Small intestine (tissue), 7 donors: ENCODE data around the gene CPEB4. TPM values are rescaled to one million over a fixed set of nuclear protein-coding genes. Genes with fewer than 3 reads are reported as not detected.
A peak's percentile ranks its signal among the peaks of the same experiment; 100 is the strongest.

Source experiments
- DNase-seq, 2 donors: peaks; one replicate each; pipeline versions ENCODE4 v3.0.0 to v3.0.0-alpha.2; 2013
- FAIRE-seq: peaks from 2 replicates; lab custom pipeline; 2012; peaks lifted over from hg19 to GRCh38; lab: Jason Lieb, UNC
- H3K27ac ChIP-seq, 3 donors: one replicate each; pipeline ENCODE4 v1.5.1; 2013; ENCODE audit warnings: low read length in 2 of 3, mild to moderate bottlenecking in 2 of 3, control low read depth in 1 of 3, inconsistent platforms in 1 of 3, low read depth in 1 of 3, moderate library complexity in 1 of 3
- H3K27me3 ChIP-seq, 3 donors: one replicate each; pipeline ENCODE4 v1.6.1; 2013; ENCODE audit warnings: low read length in 3 of 3, inconsistent platforms in 1 of 3; ENCODE audit not compliant: control insufficient read depth in 3 of 3, insufficient read depth in 3 of 3
- H3K36me3 ChIP-seq, 3 donors: one replicate each; pipeline ENCODE4 v1.6.1; 2013; ENCODE audit warnings: low read length in 3 of 3, inconsistent platforms in 1 of 3, low read depth in 1 of 3, mild to moderate bottlenecking in 1 of 3, moderate library complexity in 1 of 3; ENCODE audit not compliant: control insufficient read depth in 3 of 3, insufficient read depth in 2 of 3
- H3K4me1 ChIP-seq, 3 donors: one replicate each; pipeline ENCODE4 v1.6.1; 2013; ENCODE audit warnings: low read length in 2 of 3, inconsistent platforms in 1 of 3, low read depth in 1 of 3, mild to moderate bottlenecking in 1 of 3, moderate library complexity in 1 of 3; ENCODE audit not compliant: control insufficient read depth in 3 of 3, insufficient read depth in 2 of 3
- H3K4me3 ChIP-seq, 3 donors: one replicate each; pipeline ENCODE4 v1.5.1; 2013; ENCODE audit warnings: low read length in 3 of 3, control low read depth in 1 of 3, inconsistent platforms in 1 of 3, low read depth in 1 of 3, mild to moderate bottlenecking in 1 of 3, moderate library complexity in 1 of 3
- H3K9me3 ChIP-seq, 2 donors: one replicate each; pipeline ENCODE4 v1.6.1; 2013; ENCODE audit warnings: low read depth in 1 of 2, low read length in 1 of 2; ENCODE audit not compliant: control insufficient read depth in 2 of 2, insufficient read depth in 1 of 2
- WGBS, 3 donors: extraction: QIAGEN DNeasy Blood & Tissue Kit; methylation state at CpG; one replicate each; pipeline ENCODE4 v1.1.7; 2013; 5-methylcytosine and 5-hydroxymethylcytosine counted together
- polyA plus RNA-seq, 4 donors: library from polyadenylated mRNA; stranded (reverse) in 3 of 4; unstranded in 1 of 4; fragments of 200-250 nt in 3 of 4; fragments of 120-200 nt in 1 of 4; gene quantifications; one replicate each; pipeline versions ENCODE4 v1.2.1 to v1.2.3, GENCODE V29; 2013
- donor health status: healthy with polysubstance abuse.
- donor health status: control.
- donor health status: control.
- donor health status: Bipolar disorder and iron deficiency.
- donor health status: healthy.

Gene CPEB4
- polyA plus RNA-seq, 4 donors, result 7.8 to 55.0 (median 13.0) TPM

GRCh38 chr5:173855995-173856656 lies 32.0 kb upstream of the CPEB4 start:
- H3K4me3 ChIP-seq, result no peak overlapping the region
- no peaks in the 10 kb centered on the region for H3K36me3 ChIP-seq
- no peak overlapping the region for H3K27ac ChIP-seq
- 66 to 87% (median 75%) methylated on average over 2 of the region's 2 CpGs for whole genome bisulfite sequencing, 3 donors
- FAIRE-seq (no peak), DNase-seq (no peak)
- H3K9me3 ChIP-seq, result no peaks in the 10 kb centered on the region
- peaks cover 0 to 46% (median 0%) of the 10 kb centered on the region in 3 donors for H3K4me1 ChIP-seq
- H3K27me3 ChIP-seq, result no peaks in the 10 kb centered on the region

- WGBS, 3 donors, result 81 to 98% (median 98%) methylated on average over 3 of the region's 3 CpGs
- peaks cover 0 to 49% (median 0%) of the 10 kb centered on the region in 3 donors for H3K4me1 ChIP-seq
- no peaks in the 10 kb centered on the region for H3K27me3 ChIP-seq
- no peaks in the 10 kb centered on the region for H3K9me3 ChIP-seq
- FAIRE-seq, result no peak
- H3K27ac ChIP-seq, result no peak overlapping the region
- no peak overlapping the region for H3K4me3 ChIP-seq
- no peaks in the 10 kb centered on the region for H3K36me3 ChIP-seq
- no peak for DNase-seq
Observed at GRCh38 chr5:173857234-173857633, 30.9 kb upstream of the CPEB4 start.

DNA sequence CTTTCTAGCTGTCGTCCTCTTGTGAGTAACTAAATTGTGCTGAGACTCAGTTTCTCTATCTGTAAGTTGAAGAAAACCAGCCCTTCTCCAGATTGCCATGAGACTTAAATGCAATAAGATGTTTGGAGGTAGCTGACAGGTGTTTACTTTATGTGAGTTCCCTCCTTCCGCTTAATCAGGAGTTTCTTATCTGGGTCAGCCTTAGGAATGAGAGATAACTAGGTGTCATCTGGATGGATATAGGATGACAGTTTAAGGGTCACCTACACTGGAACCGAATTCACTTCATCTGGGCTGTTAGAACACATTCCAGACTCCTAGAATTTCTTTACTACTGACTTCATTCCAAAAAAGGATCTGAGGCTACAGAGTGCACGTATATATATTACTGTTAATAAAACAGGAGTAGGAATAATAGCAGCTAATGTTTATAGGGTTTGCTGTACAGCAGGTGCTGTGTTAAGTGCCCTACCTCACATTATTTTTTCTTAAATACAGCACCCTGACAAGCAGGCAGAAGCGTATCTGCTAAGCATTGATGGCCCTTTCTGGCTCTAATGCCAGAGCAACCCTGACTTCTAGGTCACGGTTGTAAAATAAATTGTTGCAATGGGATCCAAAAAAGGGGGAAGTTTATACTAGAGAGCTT lies 30.0 kb upstream of the CPEB4 start:
- Histone ChIP-seq H3K27ac (peak overlapping the region in 1 of 3 donors; percentile 59), H3K4me3 (no peak overlapping the region), H3K36me3 (no peaks in the 10 kb centered on the region), H3K27me3 (no peaks in the 10 kb centered on the region), H3K9me3 (no peaks in the 10 kb centered on the region), H3K4me1 (peaks cover 0 to 49% (median 0%) of the 10 kb centered on the region in 3 donors)
- WGBS, 3 donors, result 44 to 55% (median 47%) methylated on average over 6 of the region's 6 CpGs
- DNase-seq, result no peak
- no peak for FAIRE-seq

DNA sequence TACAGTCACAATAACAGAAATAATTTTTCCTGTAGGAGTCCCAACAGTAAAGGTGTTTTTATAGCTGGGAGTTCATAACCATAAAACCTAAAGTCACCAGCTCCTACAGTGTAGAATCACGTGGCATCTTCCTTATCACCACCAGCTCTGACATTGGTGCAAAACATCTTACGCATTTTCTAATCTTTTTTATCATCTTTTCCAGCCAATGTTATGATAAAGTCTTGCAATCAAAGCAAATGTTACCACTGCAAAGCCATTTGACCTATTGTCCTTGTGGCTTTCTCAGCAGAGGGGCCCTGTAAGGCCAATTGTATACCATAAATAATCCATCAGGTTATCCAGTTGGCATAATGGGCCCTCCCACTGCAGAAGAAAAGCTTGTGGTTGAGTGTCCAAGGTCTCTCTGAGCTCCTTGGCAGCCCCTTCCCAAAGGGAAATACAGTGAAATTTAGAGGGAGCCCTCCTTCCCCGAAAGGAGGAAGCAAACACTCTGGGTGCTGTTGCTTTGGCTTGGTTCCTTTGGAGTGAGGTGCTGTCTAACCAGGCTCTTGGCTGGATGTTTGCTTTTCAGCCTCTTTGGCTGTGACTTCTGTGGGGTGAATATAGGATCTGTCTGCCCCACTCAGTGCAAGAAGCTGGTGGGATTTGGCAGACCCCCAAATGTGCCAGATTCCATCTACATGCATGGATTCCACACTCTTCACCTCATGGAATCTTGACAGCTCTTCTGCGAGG lies 29.3 kb upstream of the CPEB4 start:
- no peaks in the 10 kb centered on the region for H3K27me3 ChIP-seq

DNA sequence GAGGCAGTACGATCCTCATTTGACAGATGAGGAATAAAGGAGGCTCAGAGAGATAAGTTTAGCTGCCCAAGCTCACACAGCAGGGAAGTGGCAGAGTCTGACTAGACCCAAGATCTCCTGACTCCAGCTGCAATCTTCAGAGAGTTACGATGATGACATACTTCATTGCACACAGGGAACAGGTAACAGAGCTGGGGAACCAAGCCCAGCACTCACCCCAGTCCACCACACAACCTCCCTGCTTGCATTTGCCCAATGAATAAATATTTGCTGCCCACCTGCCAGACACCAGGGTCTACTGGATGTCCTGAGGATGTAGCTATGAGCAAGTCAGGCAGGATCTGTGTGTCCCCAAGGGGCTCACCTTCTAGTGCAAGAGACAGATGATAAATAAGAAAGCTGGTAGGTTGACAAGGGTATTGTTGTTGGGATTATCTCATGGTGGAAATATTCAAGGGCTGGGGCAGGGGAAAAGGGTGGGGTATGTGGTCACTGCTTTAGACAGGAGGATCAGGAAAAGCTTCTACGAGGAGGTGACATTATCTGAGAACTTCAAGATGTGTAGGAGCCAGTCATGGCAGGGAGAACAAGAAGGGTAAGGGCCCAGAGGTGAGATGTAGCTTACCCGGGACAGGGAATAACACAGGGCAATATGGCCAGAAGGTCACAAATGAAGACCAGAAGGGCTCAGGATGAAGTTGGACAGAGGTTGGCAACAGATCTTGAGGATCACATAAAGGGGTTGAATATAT lies 28.6 kb upstream of the CPEB4 start:
- no peaks in the 10 kb centered on the region for H3K9me3 ChIP-seq
- FAIRE-seq (no peak), DNase-seq (no peak)
- H3K27me3 ChIP-seq, result no peaks in the 10 kb centered on the region
- peak overlapping the region in 1 of 3 donors; percentile 59 for H3K27ac ChIP-seq
- 85 to 87% (median 87%) methylated on average over 4 of the region's 4 CpGs for WGBS, 3 donors
- no peak overlapping the region for H3K4me3 ChIP-seq
- H3K4me1 ChIP-seq, result peaks cover 0 to 39% (median 0%) of the 10 kb centered on the region in 3 donors
- no peaks in the 10 kb centered on the region for H3K36me3 ChIP-seq

More for the DNA sequence above, 29.3 kb upstream of the CPEB4 start:
- Histone ChIP-seq H3K27ac (peak overlapping the region in 1 of 3 donors; percentile 59), H3K4me3 (no peak overlapping the region), H3K4me1 (peaks cover 0 to 45% (median 0%) of the 10 kb centered on the region in 3 donors), H3K9me3 (no peaks in the 10 kb centered on the region), H3K36me3 (no peaks in the 10 kb centered on the region)
- WGBS, 3 donors, result 53 to 64% (median 57%) methylated on average over 4 of the region's 4 CpGs
- DNase-seq, result peak; percentile 15 to 56
- FAIRE-seq, result no peak

DNA sequence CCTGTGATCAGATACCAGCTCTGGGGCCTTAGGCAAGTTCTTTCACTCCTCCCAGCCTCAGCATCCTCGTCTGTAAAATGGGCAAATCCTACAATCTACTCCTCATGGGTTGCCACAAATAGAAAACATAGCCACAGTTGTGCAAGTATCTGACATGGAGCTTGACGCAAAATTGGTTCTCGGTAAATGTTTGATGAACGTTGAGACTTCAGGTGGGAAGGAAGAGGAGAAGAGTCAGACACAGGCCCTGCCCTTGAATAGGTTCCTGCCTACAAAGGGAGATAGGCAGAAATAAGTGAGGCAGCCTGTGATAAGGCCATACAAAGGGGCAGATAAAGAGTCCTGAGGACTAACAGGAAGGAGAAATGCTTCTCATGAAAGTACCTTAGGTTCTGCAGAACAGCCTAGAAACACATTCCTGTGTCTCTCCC lies 26.1 kb upstream of the CPEB4 start:
- H3K27me3 ChIP-seq, result no peaks in the 10 kb centered on the region
- H3K4me1 ChIP-seq, result peaks cover 0 to 27% (median 0%) of the 10 kb centered on the region in 3 donors
- no peaks in the 10 kb centered on the region for H3K9me3 ChIP-seq
- no peak overlapping the region for H3K4me3 ChIP-seq
- no peak overlapping the region for H3K27ac ChIP-seq
- no peak for FAIRE-seq
- 86 to 92% (median 90%) methylated on average over 4 of the region's 4 CpGs for WGBS, 3 donors
- no peak for DNase-seq
- H3K36me3 ChIP-seq, result no peaks in the 10 kb centered on the region

DNA sequence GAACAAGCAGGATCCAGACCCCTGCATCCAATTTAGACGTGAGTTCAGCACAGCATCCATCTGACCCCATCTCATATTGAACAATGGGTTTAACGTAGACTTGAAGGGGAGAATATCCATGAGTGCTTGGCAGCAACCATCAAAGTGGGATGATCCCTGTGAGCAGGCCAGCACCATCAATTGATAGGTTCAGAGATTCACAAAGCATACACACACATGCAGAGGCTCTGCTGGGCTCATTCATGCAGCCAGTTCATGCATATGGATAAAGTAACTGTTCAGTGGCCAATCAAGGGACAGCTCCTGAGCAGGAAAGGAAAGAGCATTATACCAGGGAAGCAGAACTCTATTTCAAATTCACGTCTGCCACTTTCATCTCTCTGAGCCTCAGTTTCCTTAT lies 24.8 kb upstream of the CPEB4 start:
- H3K36me3 ChIP-seq, result no peaks in the 10 kb centered on the region
- H3K9me3 ChIP-seq, result no peaks in the 10 kb centered on the region
- WGBS, 3 donors, result 79 to 90% (median 82%) methylated on average over 3 of the region's 3 CpGs
- no peaks in the 10 kb centered on the region for H3K27me3 ChIP-seq
- FAIRE-seq (no peak), DNase-seq (no peak)
- no peak overlapping the region for H3K27ac ChIP-seq
- no peak overlapping the region for H3K4me3 ChIP-seq
- H3K4me1 ChIP-seq, result peaks cover 0 to 20% (median 0%) of the 10 kb centered on the region in 3 donors
